GM19452 (cell line): ENCODE results near the gene GLB1L3.
A peak's percentile ranks its signal among the peaks of the same experiment; 100 is the strongest.
"Not testable (repeated sequence)": the region's sequence is repeated elsewhere in the genome, so short reads cannot be mapped to it uniquely, and the experiment has no call there.

ENCODE experiments used
- ATAC-seq: cut with Tn5 transposase; IDR thresholded peaks from one replicate; pipeline ENCODE4 v1.9.1; 2021; ENCODE audit not compliant: unreplicated experiment

The GLB1L3 gene

DNA sequence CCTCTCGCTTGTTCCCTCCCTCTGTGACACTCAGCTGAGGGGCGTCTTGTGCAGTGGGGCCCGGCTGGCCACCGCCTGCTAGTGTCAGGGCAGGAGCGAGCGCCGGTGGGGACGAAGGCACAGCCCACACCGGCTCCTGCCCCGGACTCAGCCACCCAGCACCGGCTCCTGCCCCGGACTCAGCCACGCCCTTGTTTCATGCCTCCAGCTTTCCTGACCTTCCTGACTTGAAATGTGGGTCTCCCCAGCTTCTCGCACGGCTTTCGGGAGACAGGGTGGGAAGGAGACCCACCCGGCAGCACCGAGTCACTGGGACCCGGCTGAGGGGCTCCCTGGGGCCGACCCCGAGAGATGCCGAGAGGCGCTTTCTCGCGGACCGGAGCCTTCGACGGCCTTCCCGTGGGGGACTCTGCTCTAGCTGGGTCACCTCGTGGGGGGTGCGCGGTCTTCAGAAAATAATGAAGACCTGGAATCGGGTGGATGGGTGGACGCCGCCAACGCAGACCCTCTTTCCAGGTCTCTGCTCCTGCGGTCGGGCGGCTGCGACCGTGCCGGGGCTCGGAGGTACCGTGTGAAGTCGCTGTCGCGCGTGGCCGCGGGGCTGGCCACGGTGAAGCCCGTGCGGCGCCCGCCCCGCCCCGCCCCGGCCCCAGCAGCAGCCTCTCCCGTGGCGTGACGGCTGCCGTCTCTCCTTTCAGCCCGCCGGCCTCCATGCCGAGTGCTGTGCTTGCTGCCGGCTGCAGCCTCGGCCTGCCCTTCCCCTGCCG, 65.8 kb downstream of the GLB1L3 start:
- ATAC-seq = no peak

DNA sequence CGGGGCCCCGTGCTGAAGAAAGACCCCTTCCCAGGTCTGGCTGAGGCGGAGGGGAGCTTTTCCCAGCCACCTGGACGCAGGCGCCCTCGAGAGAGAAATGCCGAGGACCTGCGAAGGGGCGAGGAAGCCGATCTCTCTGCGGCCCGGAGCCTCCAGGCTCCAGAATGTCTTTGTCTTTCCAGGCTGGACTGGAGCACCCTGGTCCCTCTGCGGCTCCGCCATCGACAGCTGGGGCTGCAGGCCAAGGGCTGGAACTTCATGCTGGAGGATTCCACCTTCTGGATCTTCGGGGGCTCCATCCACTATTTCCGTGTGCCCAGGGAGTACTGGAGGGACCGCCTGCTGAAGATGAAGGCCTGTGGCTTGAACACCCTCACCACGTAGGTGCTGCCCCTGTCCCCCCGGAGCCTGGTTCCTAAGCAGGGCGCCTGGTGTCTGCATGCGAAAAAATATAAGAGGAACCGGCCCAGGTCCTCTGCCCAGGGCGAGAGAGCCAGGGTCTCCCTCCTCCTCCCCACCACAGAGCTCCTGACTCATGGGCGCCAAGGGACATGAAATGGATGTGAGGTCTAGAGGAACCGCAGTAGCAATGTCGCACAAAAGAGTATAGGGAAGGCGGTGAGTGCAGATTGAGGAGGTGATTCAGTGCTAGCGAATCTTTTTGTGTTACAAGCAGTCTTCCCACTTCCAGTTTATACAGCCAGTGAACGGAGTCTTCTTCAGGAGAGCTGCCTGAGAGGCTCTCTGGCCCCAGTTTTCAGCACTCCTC, 66.6 kb downstream of the GLB1L3 start:
- ATAC-seq = no peak

DNA sequence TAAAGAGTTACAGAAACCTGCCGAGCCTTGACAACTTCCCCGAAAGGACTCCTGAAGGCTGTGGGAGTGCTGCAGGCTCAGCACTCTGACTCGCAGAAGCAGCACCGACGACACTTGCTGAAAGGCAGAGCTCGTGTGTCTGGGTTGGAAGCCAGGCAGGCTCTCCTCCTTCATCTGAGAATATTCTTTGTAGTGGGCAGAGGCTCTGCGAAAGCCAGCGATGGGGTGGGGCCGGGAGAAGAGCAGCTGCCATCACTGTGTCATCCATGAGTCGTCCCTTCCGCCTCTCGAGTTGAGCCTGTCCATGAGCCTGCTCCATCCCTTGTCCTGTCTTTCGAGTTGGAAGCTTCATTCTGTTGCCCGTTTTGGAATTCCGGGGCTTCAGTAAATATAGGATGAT, 67.5 kb downstream of the GLB1L3 start:
- no peak for ATAC-seq

DNA sequence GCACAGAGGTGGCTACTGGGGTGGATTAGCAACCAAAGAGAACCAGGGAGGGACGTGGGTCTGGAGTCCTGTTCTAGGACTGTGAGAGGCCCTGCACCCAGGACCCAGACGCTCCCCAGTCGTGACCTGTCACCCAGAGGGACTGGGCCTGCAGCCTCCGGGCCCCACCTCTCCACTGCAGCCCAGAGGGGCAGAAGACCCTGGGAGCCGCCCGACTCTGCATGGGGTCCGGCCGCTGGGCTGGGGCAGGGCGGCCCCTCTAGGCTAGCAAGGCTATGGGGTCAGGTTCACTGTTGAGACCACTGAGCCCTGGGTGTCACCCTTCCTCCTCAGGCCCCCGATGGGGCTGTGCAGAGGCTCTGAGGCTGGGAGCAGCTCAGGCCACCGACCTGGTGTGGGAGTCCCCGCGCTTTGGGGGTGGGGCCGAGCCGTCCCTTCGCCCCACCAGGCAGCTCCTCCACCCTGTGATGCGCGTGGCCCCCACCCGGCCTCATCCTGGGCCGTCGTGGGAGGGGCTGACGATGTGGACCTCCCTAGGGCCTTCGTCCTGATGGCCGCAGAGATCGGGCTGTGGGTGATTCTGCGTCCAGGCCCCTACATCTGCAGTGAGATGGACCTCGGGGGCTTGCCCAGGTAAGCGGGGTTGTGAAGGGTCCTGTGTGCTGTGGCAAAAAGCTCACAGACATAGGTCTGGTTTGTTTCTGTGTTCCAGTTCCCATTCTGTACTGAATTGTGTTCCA, 68.5 kb downstream of the GLB1L3 start:
- not testable (repeated sequence) for ATAC-seq

DNA sequence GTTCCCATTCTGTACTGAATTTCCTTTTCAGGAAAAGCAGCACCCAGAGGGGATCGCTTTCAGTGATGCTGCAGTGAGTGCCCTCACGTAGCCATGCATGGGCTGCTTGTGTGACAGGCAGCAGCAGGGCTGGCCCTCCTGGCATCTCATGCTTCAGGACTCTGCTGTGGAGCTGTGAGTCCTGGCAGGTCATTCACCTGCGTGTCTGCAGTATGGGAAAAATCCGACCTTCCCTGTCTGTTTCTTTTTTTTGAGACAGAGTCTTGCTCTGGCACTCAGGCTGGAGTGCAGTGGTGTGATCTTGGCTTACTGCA, 69.0 kb downstream of the GLB1L3 start:
- ATAC-seq = no peak

DNA sequence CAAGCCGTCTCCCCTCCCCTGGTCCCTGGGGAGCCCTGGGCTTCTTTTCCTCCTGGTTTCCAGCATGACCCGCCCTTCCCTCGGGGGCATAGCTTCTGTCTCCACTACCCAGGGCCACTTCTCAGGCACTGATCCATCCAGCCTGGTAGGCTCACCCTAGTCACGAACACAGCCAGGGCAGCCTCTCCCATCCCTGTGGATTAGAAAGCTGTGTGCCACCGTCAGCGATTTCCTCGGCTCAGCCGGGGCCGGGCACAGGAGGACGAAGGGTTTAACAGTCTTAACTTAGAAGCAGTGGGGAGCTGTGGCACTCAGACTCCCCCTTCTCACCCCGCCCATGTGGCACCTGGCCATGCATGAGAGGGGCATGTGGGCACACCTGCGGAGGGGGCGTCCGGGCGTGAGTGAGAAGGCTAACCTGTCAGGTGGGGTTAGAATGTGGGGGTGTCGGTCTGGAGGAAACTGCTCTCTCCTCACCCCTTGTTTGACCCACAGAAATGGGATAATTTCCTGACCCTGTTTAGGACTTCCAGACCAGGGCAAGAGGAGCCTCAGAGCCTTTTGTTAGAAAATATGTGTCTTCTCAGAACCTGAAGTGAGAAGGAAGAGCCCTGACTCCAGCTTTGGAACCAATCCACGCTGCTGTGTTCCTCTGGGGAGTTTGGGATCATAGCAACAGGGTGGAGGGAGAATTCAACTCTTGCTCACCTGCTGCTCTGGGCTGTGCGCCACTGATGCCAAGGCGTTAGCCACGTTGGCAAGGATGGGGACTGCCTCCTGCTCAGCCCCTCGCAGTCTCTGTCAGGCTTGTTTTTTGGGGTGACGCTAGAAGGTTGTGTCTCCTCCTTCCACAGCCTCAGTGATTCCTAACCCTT, 70.2 kb downstream of the GLB1L3 start:
- no peak for ATAC-seq

DNA sequence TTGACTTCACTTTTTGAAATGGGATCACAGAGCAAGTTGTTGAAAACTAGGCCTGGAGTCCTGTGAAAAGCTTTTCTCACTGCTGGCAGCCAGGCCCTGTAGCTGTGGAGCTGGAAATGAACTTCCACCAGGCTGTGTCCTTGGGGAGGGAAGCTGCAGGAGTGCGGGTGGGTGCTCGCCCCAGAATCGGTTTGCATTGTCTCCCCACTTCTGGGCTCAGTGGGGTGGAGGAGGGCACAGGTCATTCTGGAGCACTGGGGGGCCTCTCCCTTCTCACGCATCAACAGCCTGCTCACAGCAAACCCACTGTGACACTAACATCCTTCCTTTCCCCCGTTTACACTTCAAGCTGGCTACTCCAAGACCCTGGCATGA, 70.8 kb downstream of the GLB1L3 start:
- ATAC-seq = no peak

DNA sequence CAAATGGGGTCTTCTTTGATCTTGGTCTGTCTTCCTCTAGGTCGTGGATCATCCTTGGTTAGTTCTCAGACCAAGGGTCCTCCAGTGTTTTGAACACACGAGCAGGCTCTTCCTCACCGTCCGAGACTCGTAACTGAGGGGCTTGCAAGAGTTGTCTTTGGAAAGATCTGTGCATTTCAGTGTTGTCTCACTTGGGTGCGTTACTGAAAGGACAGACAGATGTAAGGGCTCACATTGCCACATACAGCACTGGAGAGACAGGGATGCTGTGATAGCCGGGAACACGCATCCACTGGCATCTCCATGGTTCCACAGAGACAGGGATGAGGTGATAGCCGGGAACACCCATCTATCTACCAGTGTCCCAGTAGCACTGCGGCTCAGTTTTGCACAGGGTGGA, 71.3 kb downstream of the GLB1L3 start:
- no peak for ATAC-seq

DNA sequence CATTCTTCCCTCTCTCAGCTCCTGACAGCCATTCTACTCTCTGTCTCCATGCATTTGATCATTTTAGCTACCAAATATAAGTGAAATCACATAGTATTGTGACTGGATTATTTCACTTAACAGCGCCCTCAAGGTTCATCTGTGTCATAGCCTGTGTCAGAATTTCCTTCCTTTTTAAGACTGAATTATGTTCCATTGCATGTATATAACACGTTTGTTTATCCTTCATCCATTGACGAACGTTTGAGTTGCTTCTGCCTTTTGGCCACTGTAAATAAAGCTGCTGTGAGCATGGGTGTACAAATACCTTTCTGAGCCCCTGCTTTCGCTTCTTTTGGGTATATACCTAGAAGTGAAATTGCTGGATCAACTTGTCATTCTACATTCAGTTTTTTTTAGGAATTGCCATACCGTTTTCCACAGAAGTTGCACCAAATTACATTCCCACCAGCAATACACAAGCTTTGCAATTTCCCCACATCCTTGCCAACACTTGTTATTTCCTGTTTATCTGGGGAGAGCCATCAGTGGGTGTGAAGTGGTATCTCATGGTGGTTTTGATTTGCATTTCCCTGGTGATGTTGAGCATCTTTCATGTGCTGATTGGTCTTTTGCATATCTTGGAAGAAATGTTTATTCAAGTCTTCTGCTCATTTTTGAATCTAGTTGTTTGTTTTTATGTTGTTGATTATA, 73.1 kb downstream of the GLB1L3 start:
- no peak for ATAC-seq

DNA sequence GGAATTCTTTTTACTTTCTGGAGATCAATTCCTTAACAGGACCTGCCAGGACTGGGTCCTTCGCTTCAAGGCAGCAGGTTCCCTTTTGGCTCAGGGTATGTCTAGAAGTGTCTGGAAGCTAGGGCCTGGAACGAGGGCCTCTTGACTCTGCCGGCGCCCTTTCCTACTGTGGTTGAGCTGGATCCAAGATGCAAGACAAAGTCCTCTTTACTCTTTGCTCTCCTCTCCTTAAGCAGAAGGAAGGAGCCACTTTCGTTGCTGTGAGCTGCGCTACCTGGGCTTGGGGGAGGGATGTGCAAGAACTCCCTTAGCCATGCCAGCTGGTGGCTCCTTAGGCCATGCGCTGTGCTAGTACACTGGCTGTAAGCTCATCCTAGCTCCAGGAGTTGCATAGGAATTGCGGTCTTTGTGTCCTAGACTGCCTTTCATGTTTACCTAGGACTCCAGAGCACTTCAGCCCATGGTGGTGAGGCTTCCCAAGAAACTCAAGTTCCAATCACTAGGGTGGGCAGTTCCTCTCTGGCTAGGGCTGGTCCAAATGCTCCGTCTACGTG, 73.7 kb downstream of the GLB1L3 start:
- ATAC-seq = peak; percentile 11

DNA sequence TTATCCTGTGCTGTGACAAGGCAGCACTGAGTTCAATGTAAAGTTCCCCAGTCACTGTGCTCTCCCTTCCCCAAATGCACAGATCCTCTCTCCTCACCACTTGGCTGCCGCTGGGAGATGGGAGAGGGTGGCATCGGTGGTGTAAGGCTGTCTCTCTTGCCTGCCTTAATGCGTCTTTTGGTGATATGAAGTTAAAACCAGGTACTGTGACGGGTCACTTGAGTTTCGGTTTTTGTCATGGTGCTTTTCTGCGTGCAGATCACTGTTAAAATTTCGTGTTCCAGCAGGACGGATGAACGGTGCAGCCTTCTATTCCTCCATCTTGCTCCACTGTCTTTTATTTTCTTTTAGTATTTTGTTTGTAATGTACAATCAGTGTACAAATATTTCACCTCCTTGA, 74.2 kb downstream of the GLB1L3 start:
- ATAC-seq = peak; percentile 63

DNA sequence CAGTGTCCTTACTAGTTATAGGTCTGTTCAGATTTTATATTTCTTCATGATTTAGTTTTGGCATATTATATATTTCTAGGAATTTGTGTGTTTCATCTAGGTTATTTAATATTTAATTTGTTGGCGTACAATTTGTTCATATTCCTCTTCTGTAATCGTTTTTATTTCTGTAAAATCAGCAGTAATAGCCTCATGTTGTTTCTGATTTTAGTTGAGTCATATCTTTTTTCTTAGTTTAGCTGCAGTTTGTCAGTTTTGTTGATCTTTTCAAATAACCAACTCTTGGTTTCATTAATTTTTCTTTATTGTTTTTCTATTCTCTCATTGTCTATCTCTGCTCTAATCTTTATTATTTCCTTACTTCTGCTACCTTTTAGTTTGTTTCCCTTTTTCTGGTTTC, 75.9 kb downstream of the GLB1L3 start:
- no peak for ATAC-seq

DNA sequence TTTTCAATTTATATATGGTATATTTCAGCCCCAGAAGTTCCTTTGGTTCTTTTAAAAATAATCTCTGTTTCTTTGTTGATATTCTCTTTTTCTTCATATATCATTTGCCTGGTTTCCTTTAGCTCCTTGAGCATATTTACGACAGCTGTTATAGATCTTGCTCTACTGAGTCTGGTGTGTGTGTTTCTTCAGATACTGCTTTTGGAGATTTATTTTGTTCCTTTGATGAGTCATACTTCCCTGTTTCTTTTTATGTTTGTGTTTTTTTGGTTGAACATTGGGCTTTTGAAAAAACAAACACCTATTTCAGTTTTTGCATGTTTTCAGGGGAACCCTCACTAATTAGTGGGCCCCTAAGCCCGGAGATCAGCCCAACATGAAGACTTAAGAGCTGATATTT, 79.0 kb downstream of the GLB1L3 start:
- ATAC-seq = no peak

DNA sequence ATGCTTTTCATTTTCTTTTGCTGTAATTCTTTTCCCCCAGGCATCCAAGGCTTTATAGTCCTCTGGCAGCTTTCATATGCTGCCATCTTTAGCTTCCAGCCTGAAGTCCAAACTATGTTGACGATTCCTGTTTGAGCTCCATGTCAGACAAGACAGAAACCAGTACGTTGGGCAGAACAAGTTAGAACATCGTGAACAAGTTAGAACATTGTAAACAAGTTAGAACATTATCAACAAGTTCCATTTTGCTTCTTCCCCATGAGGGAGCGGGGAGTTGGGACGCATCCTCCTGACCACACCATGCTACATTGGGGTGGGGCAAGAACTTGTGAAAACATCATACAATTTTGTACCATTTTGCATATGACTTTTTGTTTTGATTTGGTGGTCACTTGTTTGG, 79.5 kb downstream of the GLB1L3 start:
- no peak for ATAC-seq

DNA sequence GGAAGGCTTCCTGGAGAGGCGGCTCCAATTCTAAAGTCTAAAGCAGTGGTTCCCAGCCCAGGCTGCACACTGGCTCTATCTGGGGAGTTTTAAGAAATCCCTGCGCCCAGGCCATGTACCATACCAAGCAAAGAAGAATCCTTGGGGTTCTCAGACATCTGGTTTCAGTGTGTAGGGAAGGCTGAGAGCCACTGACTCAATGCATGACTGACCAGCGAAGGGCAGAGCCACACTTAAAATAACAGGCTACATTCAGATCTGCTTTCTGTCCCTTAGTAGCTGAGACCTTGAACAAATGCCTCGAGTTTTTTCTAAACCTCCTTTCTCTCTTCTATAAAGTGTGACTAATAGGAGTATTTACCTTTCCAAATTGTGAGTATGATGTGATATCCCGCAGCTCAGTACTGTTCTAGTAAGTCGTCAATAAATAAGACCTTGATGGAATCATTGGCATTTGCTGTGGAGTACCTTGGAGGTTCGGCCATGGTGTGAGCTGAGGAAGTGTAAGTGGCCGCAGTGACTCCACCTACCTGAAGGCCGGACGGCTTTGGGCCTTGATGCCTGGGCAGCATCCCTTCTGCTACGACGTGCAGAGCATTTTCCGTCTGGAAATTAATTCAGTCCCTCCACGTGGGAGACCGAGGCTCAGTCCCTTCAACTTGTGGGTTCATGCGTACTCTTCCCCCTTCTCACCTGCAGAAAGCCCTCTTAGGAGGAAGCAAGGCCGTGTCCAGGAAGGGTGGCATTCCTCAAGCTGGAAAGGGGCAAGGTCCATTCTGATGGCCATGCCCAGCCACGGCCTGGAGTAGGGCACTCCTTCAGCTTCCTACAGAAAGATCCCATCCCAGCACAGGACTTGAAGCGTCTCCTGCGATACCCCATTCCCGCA, 80.7 kb downstream of the GLB1L3 start:
- ATAC-seq = no peak

DNA sequence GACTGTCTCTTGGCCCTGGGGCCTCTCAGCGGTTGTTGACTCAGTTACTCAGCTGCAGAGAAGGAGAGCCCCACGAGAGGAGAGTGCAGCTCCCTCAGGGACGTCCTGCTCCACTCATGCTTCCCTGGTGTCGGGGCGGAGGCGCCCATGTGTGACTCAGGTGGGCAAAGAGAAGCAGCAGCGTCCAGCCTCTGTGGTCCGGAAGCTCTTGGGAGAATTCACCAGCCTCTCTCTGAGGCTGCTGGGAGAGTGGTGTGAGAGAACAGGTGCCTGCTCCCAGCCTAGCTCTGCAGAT, 81.3 kb downstream of the GLB1L3 start:
- no peak for ATAC-seq

DNA sequence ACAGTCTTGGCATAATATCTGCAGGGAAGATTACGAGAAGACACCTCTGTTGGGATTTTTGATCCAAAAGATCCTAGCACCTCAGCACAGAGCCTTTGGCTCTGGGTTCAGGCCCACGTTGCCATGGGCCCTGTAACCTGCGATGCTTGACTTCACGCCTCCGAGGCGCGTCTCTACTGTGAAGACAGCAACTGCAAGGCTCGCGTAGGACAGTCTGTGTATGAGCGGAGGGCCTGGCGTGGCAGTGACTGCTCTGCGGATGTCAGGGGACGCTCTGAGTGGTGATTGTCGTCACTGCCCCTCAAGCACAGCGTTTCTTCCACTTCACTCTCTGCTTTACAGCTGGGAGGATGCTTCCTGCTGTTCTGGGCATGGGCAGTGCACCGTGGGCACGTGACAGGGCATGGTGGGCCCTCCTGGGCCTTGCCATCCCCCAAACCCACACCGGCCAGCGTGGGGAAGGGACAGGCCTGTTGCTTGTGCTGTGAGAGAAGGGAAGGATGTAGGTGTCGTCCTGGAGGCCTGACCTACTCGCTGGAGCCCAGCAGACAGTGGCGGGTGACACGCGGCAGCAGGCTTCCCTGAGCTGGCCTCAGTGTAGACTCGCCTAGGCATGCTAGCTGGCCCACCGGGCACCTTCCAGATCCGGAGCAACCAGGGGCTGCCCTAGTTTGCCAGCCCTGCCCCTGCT, 82.1 kb downstream of the GLB1L3 start:
- ATAC-seq = no peak

DNA sequence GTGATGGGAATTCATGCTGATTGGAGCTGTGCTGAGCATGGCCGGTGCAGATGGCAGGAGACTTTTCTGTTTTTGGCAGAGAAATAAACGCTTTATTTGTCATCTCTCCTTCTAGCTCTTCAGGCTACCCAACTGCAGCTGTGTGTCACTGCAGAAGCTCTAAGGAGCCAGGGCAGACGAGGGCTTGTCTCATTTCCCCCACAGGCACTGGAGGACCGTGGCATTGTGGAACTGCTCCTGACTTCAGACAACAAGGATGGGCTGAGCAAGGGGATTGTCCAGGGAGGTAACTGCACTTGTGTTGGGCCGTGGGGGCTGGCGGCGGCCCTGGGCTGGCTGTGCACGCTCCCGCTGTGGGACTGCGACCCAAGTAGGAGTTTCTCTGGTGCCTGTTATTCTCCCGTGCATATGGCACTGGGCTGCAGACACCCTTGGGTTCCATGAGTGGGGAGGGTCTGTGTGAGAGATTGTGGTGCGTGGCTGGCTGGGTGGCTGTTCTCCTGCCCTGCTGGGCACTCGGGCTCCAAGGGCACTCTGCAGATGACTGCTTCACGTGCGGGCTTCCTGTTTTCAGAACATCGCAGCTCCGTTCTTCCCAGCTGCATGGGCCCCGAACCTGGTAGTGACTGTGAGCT, 82.8 kb downstream of the GLB1L3 start:
- ATAC-seq = no peak
